Left ventricle myocardium inferior (tissue), 1 donor: Measurements from ENCODE around the gene TSPYL2. TPM values are rescaled to one million over a fixed set of nuclear protein-coding genes. Genes with fewer than 3 reads are reported as not detected.

Experiments used
- DNase-seq: peaks from one replicate; pipeline ENCODE4 v3.0.0-alpha.2; 2020
- H3K27ac ChIP-seq: fragments of 200-600 bp; replicated peaks from 2 replicates; pipeline ENCODE4 v1.8.0; 2021
- H3K27me3 ChIP-seq: fragments of 200-600 bp; 2 replicates; pipeline ENCODE4 v1.8.0; 2021; ENCODE audit warnings: low read depth
- H3K36me3 ChIP-seq: fragments of 200-600 bp; 2 replicates; pipeline ENCODE4 v1.8.0; 2021
- H3K4me1 ChIP-seq: fragments of 200-600 bp; 2 replicates; pipeline ENCODE4 v1.8.0; 2021
- H3K4me3 ChIP-seq: fragments of 200-600 bp; 2 replicates; pipeline ENCODE4 v1.8.0; 2021; ENCODE audit warnings: mild to moderate bottlenecking, moderate library complexity
- H3K9me3 ChIP-seq: fragments of 200-600 bp; replicated peaks from 2 replicates; pipeline ENCODE4 v1.8.0; 2021
- intact Hi-C: fragments of 100-400 bp; cut with micrococcal nuclease; formaldehyde crosslinking; loops from one replicate; pipeline ENCODE4 v1.11.0; 2022
- total RNA-seq: library from RNA; stranded (reverse); fragmentation: NEBNext Ultra II Directional; extraction: Animal tissue kit (Norgen Biotek cat#: 25700); gene quantifications from one replicate; pipeline ENCODE4 v1.2.1, GENCODE V29; 2021
- TF ChIP-seq, protein P1 (sequence below): fragments of 200-600 bp; IDR thresholded peaks from 2 replicates; pipeline ENCODE4 v1.8.0; 2021; ENCODE audit warnings: antibody characterized with exemption, mild to moderate bottlenecking, borderline replicate concordance
- donor health status: DM: no; HTN: yes; CAD: no; lungs with severe emphysema.

TSPYL2 gene
- total RNA-seq, 1 donor from 2014 or later = 37.0 TPM

DNA sequence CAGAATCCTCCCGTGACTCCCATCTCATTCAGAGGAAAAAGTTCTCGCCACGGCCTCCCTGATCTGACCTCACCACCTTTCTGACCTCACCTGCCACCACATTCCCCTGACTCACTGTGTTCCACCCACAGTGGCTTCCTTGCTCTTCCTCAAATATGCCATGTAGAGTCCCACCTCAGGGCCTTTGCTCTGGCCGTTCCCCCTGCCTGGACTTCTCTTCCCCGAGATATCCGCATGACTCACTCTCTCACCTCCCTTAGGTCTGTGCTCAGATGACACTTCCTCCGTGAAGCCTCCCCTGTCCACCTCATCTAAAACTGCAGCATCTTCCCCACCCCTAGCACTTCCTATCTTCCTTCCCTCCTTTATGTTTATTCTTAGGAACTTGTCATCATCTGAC, 7.2 kb upstream of the TSPYL2 start:
- Histone ChIP-seq H3K27ac (no peak overlapping the region), H3K4me3 (no peak overlapping the region), H3K9me3 (no peaks in the 10 kb centered on the region), H3K27me3 (no peaks in the 10 kb centered on the region), H3K36me3 (no peaks in the 10 kb centered on the region), H3K4me1 (no peaks in the 10 kb centered on the region)
- intact Hi-C loops = no loop called here
- no peak for DNase-seq
- TF ChIP-seq, protein P1, sequence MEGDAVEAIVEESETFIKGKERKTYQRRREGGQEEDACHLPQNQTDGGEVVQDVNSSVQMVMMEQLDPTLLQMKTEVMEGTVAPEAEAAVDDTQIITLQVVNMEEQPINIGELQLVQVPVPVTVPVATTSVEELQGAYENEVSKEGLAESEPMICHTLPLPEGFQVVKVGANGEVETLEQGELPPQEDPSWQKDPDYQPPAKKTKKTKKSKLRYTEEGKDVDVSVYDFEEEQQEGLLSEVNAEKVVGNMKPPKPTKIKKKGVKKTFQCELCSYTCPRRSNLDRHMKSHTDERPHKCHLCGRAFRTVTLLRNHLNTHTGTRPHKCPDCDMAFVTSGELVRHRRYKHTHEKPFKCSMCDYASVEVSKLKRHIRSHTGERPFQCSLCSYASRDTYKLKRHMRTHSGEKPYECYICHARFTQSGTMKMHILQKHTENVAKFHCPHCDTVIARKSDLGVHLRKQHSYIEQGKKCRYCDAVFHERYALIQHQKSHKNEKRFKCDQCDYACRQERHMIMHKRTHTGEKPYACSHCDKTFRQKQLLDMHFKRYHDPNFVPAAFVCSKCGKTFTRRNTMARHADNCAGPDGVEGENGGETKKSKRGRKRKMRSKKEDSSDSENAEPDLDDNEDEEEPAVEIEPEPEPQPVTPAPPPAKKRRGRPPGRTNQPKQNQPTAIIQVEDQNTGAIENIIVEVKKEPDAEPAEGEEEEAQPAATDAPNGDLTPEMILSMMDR = no peak

DNA sequence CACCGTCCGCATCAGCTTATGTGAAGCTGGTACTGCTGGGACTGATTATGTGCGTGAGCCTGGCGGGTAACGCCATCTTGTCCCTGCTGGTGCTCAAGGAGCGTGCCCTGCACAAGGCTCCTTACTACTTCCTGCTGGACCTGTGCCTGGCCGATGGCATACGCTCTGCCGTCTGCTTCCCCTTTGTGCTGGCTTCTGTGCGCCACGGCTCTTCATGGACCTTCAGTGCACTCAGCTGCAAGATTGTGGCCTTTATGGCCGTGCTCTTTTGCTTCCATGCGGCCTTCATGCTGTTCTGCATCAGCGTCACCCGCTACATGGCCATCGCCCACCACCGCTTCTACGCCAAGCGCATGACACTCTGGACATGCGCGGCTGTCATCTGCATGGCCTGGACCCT, 5.5 kb upstream of the TSPYL2 start:
- no peaks in the 10 kb centered on the region for H3K9me3 ChIP-seq
- no peaks in the 10 kb centered on the region for H3K36me3 ChIP-seq
- H3K4me1 ChIP-seq = no peaks in the 10 kb centered on the region
- DNase-seq = no peak
- no peak overlapping the region for H3K4me3 ChIP-seq
- intact Hi-C loops = no loop called here
- TF ChIP-seq, protein P1 = no peak
- H3K27me3 ChIP-seq = no peaks in the 10 kb centered on the region
- no peak overlapping the region for H3K27ac ChIP-seq

DNA sequence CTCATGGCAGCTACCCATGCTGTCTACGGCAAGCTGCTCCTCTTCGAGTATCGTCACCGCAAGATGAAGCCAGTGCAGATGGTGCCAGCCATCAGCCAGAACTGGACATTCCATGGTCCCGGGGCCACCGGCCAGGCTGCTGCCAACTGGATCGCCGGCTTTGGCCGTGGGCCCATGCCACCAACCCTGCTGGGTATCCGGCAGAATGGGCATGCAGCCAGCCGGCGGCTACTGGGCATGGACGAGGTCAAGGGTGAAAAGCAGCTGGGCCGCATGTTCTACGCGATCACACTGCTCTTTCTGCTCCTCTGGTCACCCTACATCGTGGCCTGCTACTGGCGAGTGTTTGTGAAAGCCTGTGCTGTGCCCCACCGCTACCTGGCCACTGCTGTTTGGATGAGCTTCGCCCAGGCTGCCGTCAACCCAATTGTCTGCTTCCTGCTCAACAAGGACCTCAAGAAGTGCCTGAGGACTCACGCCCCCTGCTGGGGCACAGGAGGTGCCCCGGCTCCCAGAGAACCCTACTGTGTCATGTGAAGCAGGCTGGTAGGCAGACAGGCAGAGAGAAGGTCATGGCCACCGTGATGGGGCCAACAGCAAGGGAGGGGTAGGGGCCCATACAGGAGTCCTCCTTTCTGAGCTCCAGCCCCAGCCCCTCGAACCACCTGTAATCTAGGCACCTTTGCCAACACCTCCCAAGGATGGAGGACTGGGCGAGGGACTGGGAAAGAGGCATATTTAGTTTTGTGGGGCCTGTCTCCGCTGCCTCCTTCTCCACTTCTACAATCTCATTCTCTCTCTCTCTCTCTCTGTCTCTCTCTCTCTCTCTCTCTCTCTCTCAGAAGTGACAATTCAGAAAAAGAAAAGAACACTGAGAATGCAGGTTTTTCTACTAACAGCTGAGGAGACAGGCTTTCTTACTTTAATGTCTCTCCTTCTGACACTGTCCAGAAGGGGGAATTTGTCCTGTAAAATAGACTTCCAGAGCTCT, 4.7 kb upstream of the TSPYL2 start:
- TF ChIP-seq, protein P1 = no peak
- H3K27ac ChIP-seq = no peak overlapping the region
- H3K36me3 ChIP-seq = no peaks in the 10 kb centered on the region
- no peaks in the 10 kb centered on the region for H3K9me3 ChIP-seq
- DNase-seq = no peak
- no peaks in the 10 kb centered on the region for H3K27me3 ChIP-seq
- intact Hi-C loops = no loop called here
- peaks cover 2% of the 10 kb centered on the region for H3K4me1 ChIP-seq
- no peak overlapping the region for H3K4me3 ChIP-seq

DNA sequence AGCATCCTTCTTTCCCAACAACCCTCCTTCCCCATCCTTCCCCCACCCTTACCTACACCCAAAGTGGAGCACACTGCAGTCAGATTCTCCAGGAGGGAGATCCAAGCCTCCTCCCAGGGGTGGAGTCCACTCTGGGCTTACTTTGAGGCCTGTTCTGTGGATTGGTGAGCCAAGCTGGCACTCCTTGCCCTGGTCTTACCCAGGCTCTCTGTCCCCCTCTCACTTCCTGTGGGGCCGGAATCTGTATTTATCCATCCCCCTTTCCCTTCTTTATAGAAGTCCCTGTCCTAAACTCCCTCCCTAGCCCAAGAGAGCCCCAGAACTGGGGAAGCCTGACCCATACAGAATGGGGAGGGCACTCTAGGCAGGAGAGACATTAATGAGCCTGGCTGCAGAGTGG, 3.2 kb upstream of the TSPYL2 start:
- intact Hi-C loops = no loop called here
- H3K4me1 ChIP-seq = peaks cover 17% of the 10 kb centered on the region
- no peak overlapping the region for H3K27ac ChIP-seq
- no peaks in the 10 kb centered on the region for H3K27me3 ChIP-seq
- no peak overlapping the region for H3K4me3 ChIP-seq
- no peaks in the 10 kb centered on the region for H3K36me3 ChIP-seq
- H3K9me3 ChIP-seq = no peaks in the 10 kb centered on the region
- TF ChIP-seq, protein P1 = no peak
- no peak for DNase-seq

DNA sequence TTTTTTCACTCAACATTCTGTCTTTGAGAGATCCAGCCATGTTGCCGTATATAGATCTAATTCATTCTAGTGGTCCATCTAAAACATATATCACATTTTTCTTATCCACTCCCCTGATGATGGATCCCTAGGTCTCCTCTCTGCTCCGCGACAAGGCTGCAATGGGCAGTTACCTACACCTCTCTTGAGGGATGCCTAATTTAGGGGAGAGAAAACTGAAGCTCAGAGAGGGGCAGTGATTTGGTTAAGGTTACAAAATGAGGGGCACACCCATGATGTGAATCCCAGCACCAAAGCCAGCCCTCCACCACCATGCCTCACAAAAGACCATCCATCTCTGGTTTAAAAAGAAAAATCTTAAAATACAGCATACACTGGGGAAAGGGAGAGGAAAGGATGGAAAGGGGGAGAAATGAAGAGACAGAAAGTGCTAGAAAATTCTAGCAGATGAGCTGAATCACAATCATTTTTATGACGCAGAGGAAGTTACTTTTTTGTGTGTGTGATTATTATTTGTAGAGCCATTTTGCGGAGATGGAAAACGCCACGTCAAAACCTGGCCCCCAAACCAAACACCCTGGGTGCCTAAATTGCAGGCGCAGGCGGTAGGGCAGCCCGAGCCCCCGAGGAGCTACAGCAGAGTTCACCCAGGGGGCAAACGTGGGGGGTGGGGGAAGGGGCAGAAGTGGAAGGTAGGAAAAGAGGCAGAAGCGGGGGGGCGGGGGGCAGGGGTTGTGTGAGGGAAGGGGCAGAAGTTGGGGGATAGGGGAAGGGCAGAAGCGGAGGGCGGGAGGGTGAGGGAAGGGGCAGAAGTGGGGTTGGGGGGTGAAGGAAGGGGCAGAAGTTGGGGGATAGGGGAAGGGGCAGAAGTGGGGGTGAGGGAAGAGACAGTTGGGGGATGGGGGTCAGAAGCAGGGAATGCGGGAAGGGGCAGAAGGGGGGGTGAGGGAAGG, 1.3 kb upstream of the TSPYL2 start:
- Histone ChIP-seq H3K27ac (peak overlapping the region; percentile 88), H3K9me3 (no peaks in the 10 kb centered on the region), H3K36me3 (peaks cover 11% of the 10 kb centered on the region), H3K27me3 (no peaks in the 10 kb centered on the region), H3K4me3 (peak overlapping the region; percentile 85), H3K4me1 (peaks cover 31% of the 10 kb centered on the region)
- TF ChIP-seq, protein P1 = no peak
- no peak for DNase-seq
- intact Hi-C loops = no loop called here
